Liver (tissue), 3 donors: ENCODE data around the gene FAM98B.

Experiments used
- SP1 ChIP-seq: IDR thresholded peaks from 2 replicates; pipeline ENCODE4 v1.6.1; 2018; ENCODE audit warnings: antibody characterized with exemption, mild to moderate bottlenecking
- TAF1 ChIP-seq: conservative IDR thresholded peaks from 2 replicates; pipeline ENCODE4 v1.6.1; 2016; ENCODE audit warnings: antibody characterized with exemption, mild to moderate bottlenecking
- TF ChIP-seq, protein P1 (sequence below): fragments of 150-350 bp; IDR thresholded peaks from 2 replicates; pipeline ENCODE4 v1.5.1; 2017; ENCODE audit warnings: improper control_type of control experiment, low read depth, low read length; ENCODE audit not compliant: missing input control
- TF ChIP-seq, protein P2 (sequence below): IDR thresholded peaks from 2 replicates; pipeline ENCODE4 v1.6.1; 2016; ENCODE audit warnings: antibody characterized with exemption
- TF ChIP-seq, protein P3 (sequence below): IDR thresholded peaks from 2 replicates; pipeline ENCODE4 v1.6.1; 2016; ENCODE audit warnings: antibody characterized with exemption
- TF ChIP-seq, protein P4 (sequence below): IDR thresholded peaks from 2 replicates; pipeline ENCODE4 v1.6.1; 2016; ENCODE audit warnings: antibody characterized with exemption, mild to moderate bottlenecking
- TF ChIP-seq, protein P5 (sequence below): IDR thresholded peaks from 2 replicates; pipeline ENCODE4 v1.6.1; 2016; ENCODE audit warnings: antibody characterized with exemption
- donor health status: healthy.
- donor health status: healthy.

DNA sequence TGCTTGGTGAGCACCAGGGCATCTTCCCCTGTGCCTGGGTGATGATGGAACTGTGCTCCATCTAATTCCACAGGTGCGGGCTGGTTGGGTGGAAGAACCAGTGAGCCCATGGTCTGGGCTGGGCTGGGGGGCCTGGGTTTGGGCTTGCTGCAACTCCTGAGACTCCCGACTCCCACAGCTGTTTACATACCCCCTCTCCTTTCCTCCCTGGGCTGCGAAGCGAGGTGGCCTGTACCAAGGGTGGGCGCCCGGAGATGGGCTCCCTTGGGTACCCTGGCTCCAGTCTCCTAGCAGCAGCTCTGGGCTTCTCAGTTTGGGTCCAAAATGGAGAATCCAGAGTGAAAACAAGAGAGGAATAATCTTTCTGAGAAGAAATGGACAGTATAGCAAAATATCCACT lies 5.6 kb downstream of the FAM98B start:
- TF ChIP-seq, protein P1, sequence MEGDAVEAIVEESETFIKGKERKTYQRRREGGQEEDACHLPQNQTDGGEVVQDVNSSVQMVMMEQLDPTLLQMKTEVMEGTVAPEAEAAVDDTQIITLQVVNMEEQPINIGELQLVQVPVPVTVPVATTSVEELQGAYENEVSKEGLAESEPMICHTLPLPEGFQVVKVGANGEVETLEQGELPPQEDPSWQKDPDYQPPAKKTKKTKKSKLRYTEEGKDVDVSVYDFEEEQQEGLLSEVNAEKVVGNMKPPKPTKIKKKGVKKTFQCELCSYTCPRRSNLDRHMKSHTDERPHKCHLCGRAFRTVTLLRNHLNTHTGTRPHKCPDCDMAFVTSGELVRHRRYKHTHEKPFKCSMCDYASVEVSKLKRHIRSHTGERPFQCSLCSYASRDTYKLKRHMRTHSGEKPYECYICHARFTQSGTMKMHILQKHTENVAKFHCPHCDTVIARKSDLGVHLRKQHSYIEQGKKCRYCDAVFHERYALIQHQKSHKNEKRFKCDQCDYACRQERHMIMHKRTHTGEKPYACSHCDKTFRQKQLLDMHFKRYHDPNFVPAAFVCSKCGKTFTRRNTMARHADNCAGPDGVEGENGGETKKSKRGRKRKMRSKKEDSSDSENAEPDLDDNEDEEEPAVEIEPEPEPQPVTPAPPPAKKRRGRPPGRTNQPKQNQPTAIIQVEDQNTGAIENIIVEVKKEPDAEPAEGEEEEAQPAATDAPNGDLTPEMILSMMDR: no peak
- TF ChIP-seq SP1: no peak
- TF ChIP-seq, protein P2, sequence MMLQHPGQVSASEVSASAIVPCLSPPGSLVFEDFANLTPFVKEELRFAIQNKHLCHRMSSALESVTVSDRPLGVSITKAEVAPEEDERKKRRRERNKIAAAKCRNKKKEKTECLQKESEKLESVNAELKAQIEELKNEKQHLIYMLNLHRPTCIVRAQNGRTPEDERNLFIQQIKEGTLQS: no peak
- TF ChIP-seq, protein P3, sequence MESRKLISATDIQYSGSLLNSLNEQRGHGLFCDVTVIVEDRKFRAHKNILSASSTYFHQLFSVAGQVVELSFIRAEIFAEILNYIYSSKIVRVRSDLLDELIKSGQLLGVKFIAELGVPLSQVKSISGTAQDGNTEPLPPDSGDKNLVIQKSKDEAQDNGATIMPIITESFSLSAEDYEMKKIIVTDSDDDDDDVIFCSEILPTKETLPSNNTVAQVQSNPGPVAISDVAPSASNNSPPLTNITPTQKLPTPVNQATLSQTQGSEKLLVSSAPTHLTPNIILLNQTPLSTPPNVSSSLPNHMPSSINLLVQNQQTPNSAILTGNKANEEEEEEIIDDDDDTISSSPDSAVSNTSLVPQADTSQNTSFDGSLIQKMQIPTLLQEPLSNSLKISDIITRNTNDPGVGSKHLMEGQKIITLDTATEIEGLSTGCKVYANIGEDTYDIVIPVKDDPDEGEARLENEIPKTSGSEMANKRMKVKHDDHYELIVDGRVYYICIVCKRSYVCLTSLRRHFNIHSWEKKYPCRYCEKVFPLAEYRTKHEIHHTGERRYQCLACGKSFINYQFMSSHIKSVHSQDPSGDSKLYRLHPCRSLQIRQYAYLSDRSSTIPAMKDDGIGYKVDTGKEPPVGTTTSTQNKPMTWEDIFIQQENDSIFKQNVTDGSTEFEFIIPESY: no peak
- TF ChIP-seq, protein P4, sequence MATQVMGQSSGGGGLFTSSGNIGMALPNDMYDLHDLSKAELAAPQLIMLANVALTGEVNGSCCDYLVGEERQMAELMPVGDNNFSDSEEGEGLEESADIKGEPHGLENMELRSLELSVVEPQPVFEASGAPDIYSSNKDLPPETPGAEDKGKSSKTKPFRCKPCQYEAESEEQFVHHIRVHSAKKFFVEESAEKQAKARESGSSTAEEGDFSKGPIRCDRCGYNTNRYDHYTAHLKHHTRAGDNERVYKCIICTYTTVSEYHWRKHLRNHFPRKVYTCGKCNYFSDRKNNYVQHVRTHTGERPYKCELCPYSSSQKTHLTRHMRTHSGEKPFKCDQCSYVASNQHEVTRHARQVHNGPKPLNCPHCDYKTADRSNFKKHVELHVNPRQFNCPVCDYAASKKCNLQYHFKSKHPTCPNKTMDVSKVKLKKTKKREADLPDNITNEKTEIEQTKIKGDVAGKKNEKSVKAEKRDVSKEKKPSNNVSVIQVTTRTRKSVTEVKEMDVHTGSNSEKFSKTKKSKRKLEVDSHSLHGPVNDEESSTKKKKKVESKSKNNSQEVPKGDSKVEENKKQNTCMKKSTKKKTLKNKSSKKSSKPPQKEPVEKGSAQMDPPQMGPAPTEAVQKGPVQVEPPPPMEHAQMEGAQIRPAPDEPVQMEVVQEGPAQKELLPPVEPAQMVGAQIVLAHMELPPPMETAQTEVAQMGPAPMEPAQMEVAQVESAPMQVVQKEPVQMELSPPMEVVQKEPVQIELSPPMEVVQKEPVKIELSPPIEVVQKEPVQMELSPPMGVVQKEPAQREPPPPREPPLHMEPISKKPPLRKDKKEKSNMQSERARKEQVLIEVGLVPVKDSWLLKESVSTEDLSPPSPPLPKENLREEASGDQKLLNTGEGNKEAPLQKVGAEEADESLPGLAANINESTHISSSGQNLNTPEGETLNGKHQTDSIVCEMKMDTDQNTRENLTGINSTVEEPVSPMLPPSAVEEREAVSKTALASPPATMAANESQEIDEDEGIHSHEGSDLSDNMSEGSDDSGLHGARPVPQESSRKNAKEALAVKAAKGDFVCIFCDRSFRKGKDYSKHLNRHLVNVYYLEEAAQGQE: no peak
- TF ChIP-seq, protein P5, sequence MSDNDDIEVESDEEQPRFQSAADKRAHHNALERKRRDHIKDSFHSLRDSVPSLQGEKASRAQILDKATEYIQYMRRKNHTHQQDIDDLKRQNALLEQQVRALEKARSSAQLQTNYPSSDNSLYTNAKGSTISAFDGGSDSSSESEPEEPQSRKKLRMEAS: no peak
- TF ChIP-seq TAF1: no peak
